Germinal center (tissue), 1 donor: ENCODE measurements around the gene COMMD7.
"Not testable (repeated sequence)": the region's sequence is repeated elsewhere in the genome, so short reads cannot be mapped to it uniquely, and the experiment has no call there.

ENCODE experiments used
- DNase-seq: peaks from one replicate; pipeline ENCODE4 v3.0.0; 2012; ENCODE audit warnings: mixed read lengths, low spot score

COMMD7 gene

GRCh38 chr20:32765230-32765875 is 22.1 kb upstream of the COMMD7 start:
- not testable (repeated sequence) for DNase-seq

- no peak for DNase-seq
These were observed 21.0 kb upstream of the COMMD7 start for GRCh38 chr20:32764005-32764960.

- DNase-seq = peak; percentile 64
These were observed 20.1 kb upstream of the COMMD7 start for GRCh38 chr20:32763202-32764004.

GRCh38 chr20:32762754-32763201 is 19.5 kb upstream of the COMMD7 start:
- DNase-seq = peak; percentile 50

- peak; percentile 94 for DNase-seq
These were observed 18.8 kb upstream of the COMMD7 start, which contains the start of gene DNMT3B for GRCh38 chr20:32761831-32762753. DNMT3B (plus strand) TSS chr20:32762385; CDS start chr20:32780324, 17,939 bp downstream.

GRCh38 chr20:32761417-32761830 is 18.2 kb upstream of the COMMD7 start:
- no peak for DNase-seq

GRCh38 chr20:32756156-32756555 is 12.9 kb upstream of the COMMD7 start:
- DNase-seq = no peak

- no peak for DNase-seq
These were observed 10.5 kb upstream of the COMMD7 start for GRCh38 chr20:32753731-32754130.

- no peak for DNase-seq
These were observed 9.4 kb upstream of the COMMD7 start for GRCh38 chr20:32752458-32753250.

GRCh38 chr20:32751702-32752457 is 8.6 kb upstream of the COMMD7 start:
- DNase-seq = no peak

GRCh38 chr20:32751293-32751692 is 8.0 kb upstream of the COMMD7 start:
- DNase-seq = no peak

- no peak for DNase-seq
These were observed 6.8 kb upstream of the COMMD7 start for GRCh38 chr20:32749914-32750637.

GRCh38 chr20:32742322-32743236 is 688 bp downstream of the COMMD7 start:
- no peak for DNase-seq

GRCh38 chr20:32741151-32741550 is 2.1 kb downstream of the COMMD7 start:
- DNase-seq = no peak

GRCh38 chr20:32737371-32738223 is 5.7 kb downstream of the COMMD7 start:
- no peak for DNase-seq

GRCh38 chr20:32731882-32732266 is 11.4 kb downstream of the COMMD7 start:
- DNase-seq = no peak

- not testable (repeated sequence) for DNase-seq
These were observed 13.9 kb downstream of the COMMD7 start for GRCh38 chr20:32729334-32729733.
